Loucy (cell line): ENCODE data around the gene EPB41.

ENCODE experiments used
- EZH2phosphoT487 ChIP-seq: fragments of 200-600 bp; IDR thresholded peaks from 2 replicates; pipeline ENCODE4 v1.6.1; 2018; ENCODE audit warnings: antibody characterized with exemption, mild to moderate bottlenecking, moderate library complexity, borderline replicate concordance
- TF ChIP-seq, protein P1 (sequence below): fragments of 200-600 bp; sonication (generic); conservative IDR thresholded peaks from 2 replicates; pipeline ENCODE4 v1.5.1; 2014; ENCODE audit warnings: mild to moderate bottlenecking, antibody characterized with exemption, low read length

DNA sequence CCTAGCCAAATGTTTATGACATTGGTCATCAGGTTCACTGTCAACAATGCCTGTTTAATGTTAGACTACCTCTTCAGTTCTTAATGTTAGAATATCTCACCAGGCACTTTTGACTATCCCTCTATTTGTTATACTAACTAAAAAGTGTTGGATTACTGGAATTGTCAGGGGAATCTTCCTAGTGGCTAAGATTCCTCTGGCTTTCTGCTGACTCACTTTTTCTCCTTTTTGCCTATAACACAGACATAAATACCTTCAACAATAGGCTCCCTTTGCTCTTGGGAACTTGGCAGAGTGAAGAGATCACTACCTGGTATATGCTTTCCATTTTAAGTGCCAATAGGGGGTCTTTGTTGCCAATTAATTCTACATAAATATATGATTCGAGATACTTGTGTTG, 140.8 kb downstream of the EPB41 start:
- TF ChIP-seq EZH2phosphoT487: no peak
- TF ChIP-seq, protein P1, sequence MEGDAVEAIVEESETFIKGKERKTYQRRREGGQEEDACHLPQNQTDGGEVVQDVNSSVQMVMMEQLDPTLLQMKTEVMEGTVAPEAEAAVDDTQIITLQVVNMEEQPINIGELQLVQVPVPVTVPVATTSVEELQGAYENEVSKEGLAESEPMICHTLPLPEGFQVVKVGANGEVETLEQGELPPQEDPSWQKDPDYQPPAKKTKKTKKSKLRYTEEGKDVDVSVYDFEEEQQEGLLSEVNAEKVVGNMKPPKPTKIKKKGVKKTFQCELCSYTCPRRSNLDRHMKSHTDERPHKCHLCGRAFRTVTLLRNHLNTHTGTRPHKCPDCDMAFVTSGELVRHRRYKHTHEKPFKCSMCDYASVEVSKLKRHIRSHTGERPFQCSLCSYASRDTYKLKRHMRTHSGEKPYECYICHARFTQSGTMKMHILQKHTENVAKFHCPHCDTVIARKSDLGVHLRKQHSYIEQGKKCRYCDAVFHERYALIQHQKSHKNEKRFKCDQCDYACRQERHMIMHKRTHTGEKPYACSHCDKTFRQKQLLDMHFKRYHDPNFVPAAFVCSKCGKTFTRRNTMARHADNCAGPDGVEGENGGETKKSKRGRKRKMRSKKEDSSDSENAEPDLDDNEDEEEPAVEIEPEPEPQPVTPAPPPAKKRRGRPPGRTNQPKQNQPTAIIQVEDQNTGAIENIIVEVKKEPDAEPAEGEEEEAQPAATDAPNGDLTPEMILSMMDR: no peak
